SK-N-SH treated with all-trans-retinoic acid at 6 μM for 48 hours (cell line): Measurements from ENCODE around the gene KCNIP4.

ENCODE experiments used
- ATAC-seq: fragments of 200-7000 bp; cut with Tn5 transposase; 3 replicates; pipeline ENCODE4 v1.9.1; 2020; ENCODE audit warnings: mild to moderate bottlenecking, moderate library complexity
- ARNTL ChIP-seq: fragments of 450-650 bp; formaldehyde crosslinking; IDR thresholded peaks from 2 replicates; pipeline ENCODE4 v1.5.0; 2020; ENCODE audit warnings: low read depth, mild to moderate bottlenecking, moderate library complexity, borderline replicate concordance
- BACH2 ChIP-seq: fragments of 250-450 bp; sonication (Bioruptor Pico); IDR thresholded peaks from 2 replicates; pipeline ENCODE4 v1.9.0; 2021; ENCODE audit warnings: mild to moderate bottlenecking, borderline replicate concordance
- CREB5 ChIP-seq: fragments of 250-450 bp; sonication (Bioruptor Pico); IDR thresholded peaks from 2 replicates; pipeline ENCODE4 v1.5.1; 2020; ENCODE audit warnings: low read depth, mild to moderate bottlenecking, moderate library complexity
- CSDC2 ChIP-seq: fragments of 250-450 bp; sonication (Bioruptor Pico); IDR thresholded peaks from 2 replicates; pipeline ENCODE4 v1.5.0; 2020; ENCODE audit warnings: mild to moderate bottlenecking, moderate library complexity
- ESRRG ChIP-seq: fragments of 250-450 bp; sonication (Bioruptor Pico); IDR thresholded peaks from 2 replicates; pipeline ENCODE4 v1.6.1; 2021; ENCODE audit warnings: mild to moderate bottlenecking
- GLIS3 ChIP-seq: fragments of 250-450 bp; sonication (Bioruptor Pico); IDR thresholded peaks from 2 replicates; pipeline ENCODE4 v1.5.0; 2020; ENCODE audit warnings: mild to moderate bottlenecking, moderate library complexity
- ISL1 ChIP-seq: fragments of 250-450 bp; sonication (Bioruptor Pico); IDR thresholded peaks from 2 replicates; pipeline ENCODE4 v2.1.2; 2022; ENCODE audit warnings: mild to moderate bottlenecking, moderate library complexity
- OSR1 ChIP-seq: fragments of 250-450 bp; sonication (Bioruptor Pico); IDR thresholded peaks from 2 replicates; pipeline ENCODE4 v1.8.0; 2022; ENCODE audit warnings: moderate library complexity, mild to moderate bottlenecking, inconsistent platforms
- PATZ1 ChIP-seq: fragments of 250-450 bp; sonication (Bioruptor Pico); IDR thresholded peaks from 2 replicates; pipeline ENCODE4 v1.8.0; 2020; ENCODE audit warnings: mild to moderate bottlenecking, moderate library complexity, borderline replicate concordance
- PPARA ChIP-seq: fragments of 250-450 bp; sonication (Bioruptor Pico); IDR thresholded peaks from 2 replicates; pipeline ENCODE4 v1.5.0; 2020; ENCODE audit warnings: mild to moderate bottlenecking, borderline replicate concordance
- RARB ChIP-seq: fragments of 250-450 bp; sonication (Bioruptor Pico); IDR thresholded peaks from 2 replicates; pipeline ENCODE4 v1.8.0; 2021; ENCODE audit warnings: mild to moderate bottlenecking, moderate library complexity
- SNAI2 ChIP-seq: fragments of 250-450 bp; sonication (Bioruptor Pico); IDR thresholded peaks from 2 replicates; pipeline ENCODE4 v1.5.0; 2020; ENCODE audit warnings: mild to moderate bottlenecking, moderate library complexity
- TCF4 ChIP-seq: fragments of 250-450 bp; sonication (Bioruptor Pico); IDR thresholded peaks from 2 replicates; pipeline ENCODE4 v1.8.0; 2021; ENCODE audit warnings: mild to moderate bottlenecking, moderate library complexity, borderline replicate concordance
- TOX ChIP-seq: fragments of 250-450 bp; sonication (Bioruptor Pico); IDR thresholded peaks from 2 replicates; pipeline ENCODE4 v1.8.0; 2021; ENCODE audit warnings: mild to moderate bottlenecking, moderate library complexity, borderline replicate concordance
- TSHZ2 ChIP-seq: fragments of 250-450 bp; sonication (Bioruptor Pico); IDR thresholded peaks from 2 replicates; pipeline ENCODE4 v1.5.0; 2020; ENCODE audit warnings: mild to moderate bottlenecking, moderate library complexity
- ZC3H10 ChIP-seq: fragments of 250-450 bp; sonication (Bioruptor Pico); IDR thresholded peaks from 2 replicates; pipeline ENCODE4 v1.5.1; 2021; ENCODE audit warnings: mild to moderate bottlenecking, moderate library complexity
- ZFP3 ChIP-seq: fragments of 250-450 bp; sonication (Bioruptor Pico); IDR thresholded peaks from 2 replicates; pipeline ENCODE4 v1.5.0; 2020; ENCODE audit warnings: mild to moderate bottlenecking, moderate library complexity
- ZFP30 ChIP-seq: fragments of 450-650 bp; formaldehyde crosslinking; IDR thresholded peaks from 2 replicates; pipeline ENCODE4 v1.5.0; 2022; ENCODE audit warnings: mild to moderate bottlenecking, moderate library complexity
- ZNF565 ChIP-seq: fragments of 450-650 bp; formaldehyde crosslinking; conservative IDR thresholded peaks from 2 replicates; pipeline ENCODE4 v1.5.0; 2020; ENCODE audit warnings: low read depth, mild to moderate bottlenecking, moderate library complexity
- ZNF70 ChIP-seq: fragments of 450-650 bp; formaldehyde crosslinking; IDR thresholded peaks from 2 replicates; pipeline ENCODE4 v1.5.0; 2020; ENCODE audit warnings: mild to moderate bottlenecking, moderate library complexity
- ZNF8 ChIP-seq: fragments of 450-650 bp; formaldehyde crosslinking; IDR thresholded peaks from 2 replicates; pipeline ENCODE4 v1.5.0; 2020; ENCODE audit warnings: mild to moderate bottlenecking, moderate library complexity
- TF ChIP-seq, protein P1 (sequence below): fragments of 250-450 bp; sonication (Bioruptor Pico); IDR thresholded peaks from 2 replicates; pipeline ENCODE4 v1.8.0; 2021; ENCODE audit warnings: low read depth, mild to moderate bottlenecking, moderate library complexity, borderline replicate concordance

KCNIP4 gene

DNA sequence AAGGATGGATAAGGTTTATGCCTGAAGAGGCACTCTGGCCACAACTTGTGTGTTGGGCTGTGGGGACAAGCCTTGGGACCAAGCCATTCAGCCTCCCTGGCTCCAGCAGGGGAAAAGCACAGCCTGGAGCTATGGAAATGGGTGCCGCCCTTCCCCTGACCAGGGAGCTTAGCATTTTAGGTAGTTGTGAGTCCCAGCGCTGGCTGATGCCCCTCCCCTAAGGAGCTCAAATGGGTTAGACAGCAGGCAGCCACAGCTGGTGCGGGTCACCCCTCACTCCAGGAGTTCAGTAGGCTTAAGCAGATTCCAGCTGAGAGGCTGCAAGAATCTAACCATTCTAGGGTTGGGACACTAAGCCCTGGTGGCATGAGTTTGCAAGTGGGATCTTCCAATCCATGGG, 172.9 kb downstream of the KCNIP4 start:
- no peak for TF ChIP-seq SNAI2 (CRISPR knock-in tag)
- ATAC-seq: no peak

- TF ChIP-seq TCF4 (CRISPR knock-in tag) (no peak; the same call in 1 of the 2 replicates), CREB5 (CRISPR knock-in tag) (peak; percentile 91), BACH2 (CRISPR knock-in tag) (no peak), GLIS3 (CRISPR knock-in tag) (no peak), RARB (no peak), PPARA (no peak), ISL1 (CRISPR knock-in tag) (peak; percentile 95), TOX (CRISPR knock-in tag) (0 out of 2 replicates have a peak, but pooled peaks have one; percentile 12), ESRRG (CRISPR knock-in tag) (no peak), OSR1 (no peak), ZNF8 (CRISPR knock-in tag) (0 out of 2 replicates have a peak, but pooled peaks have one; percentile 19), ZFP3 (no peak), ZC3H10 (CRISPR knock-in tag) (peak; percentile 82), CSDC2 (no peak), ZNF565 (CRISPR knock-in tag) (no peak)
- ATAC-seq: peak; percentile 51
Observed at GRCh38 chr4:21769404-21770147, 179.0 kb downstream of the KCNIP4 start.

DNA sequence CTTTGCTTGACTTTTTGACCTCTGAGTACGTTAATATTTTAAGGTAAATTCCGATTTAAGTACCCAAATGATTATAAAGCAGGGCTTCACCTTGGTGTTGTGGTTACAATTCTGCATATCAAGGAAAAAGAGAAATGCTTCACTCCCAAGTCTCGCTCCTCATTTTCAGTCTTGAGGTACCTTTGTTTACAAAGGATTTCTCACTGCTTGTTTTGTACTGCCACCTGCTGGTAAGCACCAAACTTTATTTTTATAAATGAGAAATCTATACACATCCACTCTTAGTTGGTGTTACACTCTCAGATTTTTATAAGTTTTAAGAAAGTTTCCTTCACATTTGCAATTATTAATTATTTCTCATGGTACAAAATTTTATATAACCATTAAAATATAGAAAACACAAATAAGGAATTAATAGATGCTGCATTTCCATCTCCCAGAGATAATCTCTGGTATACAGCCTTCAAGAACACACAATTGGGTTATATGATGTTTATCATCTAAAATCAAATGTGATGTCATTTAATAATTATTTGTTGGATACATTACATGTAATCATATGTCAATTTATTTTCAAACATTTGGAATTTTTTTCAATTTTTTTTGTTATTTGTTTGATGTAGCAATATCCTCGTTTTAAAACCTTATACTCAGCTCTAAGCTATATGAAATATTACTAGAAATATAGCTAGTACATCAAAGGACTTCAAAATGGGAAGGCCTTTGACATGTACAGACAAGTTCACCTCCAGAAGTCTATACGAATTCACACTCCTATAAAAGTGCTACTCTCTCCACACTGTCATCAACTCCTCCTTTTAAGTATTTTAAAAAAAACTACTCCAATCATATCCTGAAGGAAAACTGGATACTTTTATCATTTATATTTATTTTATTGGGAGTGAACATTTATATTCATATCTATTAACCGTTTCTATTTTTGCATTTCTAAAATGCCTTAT, 179.9 kb downstream of the KCNIP4 start:
- TF ChIP-seq ZNF565 (CRISPR knock-in tag) (no peak), RARB (no peak), TCF4 (CRISPR knock-in tag) (no peak), GLIS3 (CRISPR knock-in tag) (no peak), CSDC2 (no peak), ZFP30 (CRISPR knock-in tag) (no peak), SNAI2 (CRISPR knock-in tag) (no peak), OSR1 (no peak), ZNF70 (CRISPR knock-in tag) (no peak), PATZ1 (CRISPR knock-in tag) (no peak), ZNF8 (CRISPR knock-in tag) (no peak), ARNTL (CRISPR knock-in tag) (no peak), TSHZ2 (CRISPR knock-in tag) (no peak), ZFP3 (no peak), CREB5 (CRISPR knock-in tag) (no peak)
- TF ChIP-seq, protein P1, sequence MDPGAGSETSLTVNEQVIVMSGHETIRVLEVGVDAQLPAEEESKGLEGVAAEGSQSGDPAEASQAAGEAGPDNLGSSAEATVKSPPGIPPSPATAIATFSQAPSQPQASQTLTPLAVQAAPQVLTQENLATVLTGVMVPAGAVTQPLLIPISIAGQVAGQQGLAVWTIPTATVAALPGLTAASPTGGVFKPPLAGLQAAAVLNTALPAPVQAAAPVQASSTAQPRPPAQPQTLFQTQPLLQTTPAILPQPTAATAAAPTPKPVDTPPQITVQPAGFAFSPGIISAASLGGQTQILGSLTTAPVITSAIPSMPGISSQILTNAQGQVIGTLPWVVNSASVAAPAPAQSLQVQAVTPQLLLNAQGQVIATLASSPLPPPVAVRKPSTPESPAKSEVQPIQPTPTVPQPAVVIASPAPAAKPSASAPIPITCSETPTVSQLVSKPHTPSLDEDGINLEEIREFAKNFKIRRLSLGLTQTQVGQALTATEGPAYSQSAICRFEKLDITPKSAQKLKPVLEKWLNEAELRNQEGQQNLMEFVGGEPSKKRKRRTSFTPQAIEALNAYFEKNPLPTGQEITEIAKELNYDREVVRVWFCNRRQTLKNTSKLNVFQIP: no peak
- peak; percentile 73 for ATAC-seq
